ENCODE data around the gene IKZF5. TPM values are rescaled to one million over a fixed set of nuclear protein-coding genes. Genes with fewer than 3 reads are reported as not detected.

Gene IKZF5
- total RNA-seq, 1 donor from 2014 or later, result 9.6 TPM

DNA sequence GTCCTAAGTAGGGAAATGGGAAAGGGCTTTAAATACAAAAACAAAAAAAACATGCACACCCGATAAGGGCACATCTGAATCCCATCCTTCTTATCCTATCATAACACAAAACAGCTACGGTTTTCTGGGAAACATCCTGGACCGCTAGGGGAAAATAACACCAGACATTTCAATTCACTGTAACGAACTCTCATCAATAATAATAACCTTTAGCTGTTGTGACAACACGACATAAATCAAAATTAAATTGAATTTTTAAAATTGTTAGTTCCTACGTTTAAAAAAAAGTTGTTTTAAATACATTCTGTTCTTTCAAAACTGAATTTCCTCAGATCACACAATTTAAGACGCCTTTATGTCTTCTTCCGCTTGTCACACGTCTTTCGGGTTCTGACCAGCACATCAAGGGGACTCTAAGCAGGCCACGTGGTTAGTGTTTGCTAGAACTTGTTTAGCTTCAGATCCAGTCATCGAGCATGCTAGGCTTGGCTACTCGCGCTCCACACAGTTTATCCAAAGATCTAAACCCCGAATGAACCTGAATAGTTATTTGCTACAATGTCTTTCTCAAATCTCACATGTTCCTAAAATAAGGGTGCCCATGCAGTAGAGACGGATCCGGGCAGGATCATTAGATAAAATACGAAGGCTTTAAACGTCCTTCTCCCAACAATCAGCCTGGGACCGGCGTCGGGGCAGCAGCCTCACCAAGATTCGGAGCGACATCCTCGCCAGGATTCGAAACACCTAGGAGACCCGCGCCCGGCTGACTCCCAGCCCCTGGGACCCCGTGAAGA lies 839 bp downstream of the IKZF5 start:
- no peaks in the 10 kb centered on the region for H3K9me3 ChIP-seq
- intact Hi-C loops (cut with DNase I), result no loop called here
- H3K4me1 ChIP-seq, result peaks cover 52% of the 10 kb centered on the region
- no peak for DNase-seq (ENCODE audit: extremely low spot score in 2 of 2)
- H3K27me3 ChIP-seq, result no peaks in the 10 kb centered on the region
- TF ChIP-seq POLR2A (IDR thresholded peaks at IDR 0.05) (no peak), POLR2AphosphoS5 (IDR thresholded peaks at IDR 0.05; ENCODE audit: insufficient read depth in 1 of 2, low read depth in 1 of 2) (peak in 1 of 2 donors; percentile 55)
- TF ChIP-seq, protein P1, sequence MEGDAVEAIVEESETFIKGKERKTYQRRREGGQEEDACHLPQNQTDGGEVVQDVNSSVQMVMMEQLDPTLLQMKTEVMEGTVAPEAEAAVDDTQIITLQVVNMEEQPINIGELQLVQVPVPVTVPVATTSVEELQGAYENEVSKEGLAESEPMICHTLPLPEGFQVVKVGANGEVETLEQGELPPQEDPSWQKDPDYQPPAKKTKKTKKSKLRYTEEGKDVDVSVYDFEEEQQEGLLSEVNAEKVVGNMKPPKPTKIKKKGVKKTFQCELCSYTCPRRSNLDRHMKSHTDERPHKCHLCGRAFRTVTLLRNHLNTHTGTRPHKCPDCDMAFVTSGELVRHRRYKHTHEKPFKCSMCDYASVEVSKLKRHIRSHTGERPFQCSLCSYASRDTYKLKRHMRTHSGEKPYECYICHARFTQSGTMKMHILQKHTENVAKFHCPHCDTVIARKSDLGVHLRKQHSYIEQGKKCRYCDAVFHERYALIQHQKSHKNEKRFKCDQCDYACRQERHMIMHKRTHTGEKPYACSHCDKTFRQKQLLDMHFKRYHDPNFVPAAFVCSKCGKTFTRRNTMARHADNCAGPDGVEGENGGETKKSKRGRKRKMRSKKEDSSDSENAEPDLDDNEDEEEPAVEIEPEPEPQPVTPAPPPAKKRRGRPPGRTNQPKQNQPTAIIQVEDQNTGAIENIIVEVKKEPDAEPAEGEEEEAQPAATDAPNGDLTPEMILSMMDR (IDR thresholded peaks at IDR 0.05), result no peak
- H3K27ac ChIP-seq, result peak overlapping the region; percentile 95
- peak overlapping the region; percentile 92 to 98 for H3K4me3 ChIP-seq
- no peaks in the 10 kb centered on the region for H3K36me3 ChIP-seq

DNA sequence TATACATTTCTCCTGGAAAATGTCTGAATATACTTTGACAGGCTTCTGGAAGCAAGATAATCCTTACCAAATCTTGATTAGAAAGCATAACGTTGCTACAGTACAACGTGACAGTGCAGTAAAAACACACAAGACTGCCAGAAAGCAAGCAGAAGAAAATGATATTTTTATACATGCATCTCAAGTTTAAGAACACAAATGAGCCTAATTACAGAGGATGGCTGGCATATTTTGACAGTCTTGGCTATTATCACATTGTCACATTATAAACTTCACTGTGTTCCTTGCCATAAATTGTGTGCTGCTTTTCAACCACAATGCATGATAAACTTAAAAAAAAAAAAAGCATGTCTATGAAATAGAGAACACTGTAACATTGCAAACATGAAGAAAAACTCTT lies 4.3 kb downstream of the IKZF5 start:
- H3K27ac ChIP-seq, result no peak overlapping the region
- intact Hi-C loops (cut with DNase I), result no loop called here
- peaks cover 45% of the 10 kb centered on the region for H3K4me1 ChIP-seq
- H3K9me3 ChIP-seq, result no peaks in the 10 kb centered on the region
- no peak for TF ChIP-seq POLR2AphosphoS5 (IDR thresholded peaks at IDR 0.05; ENCODE audit: insufficient read depth in 1 of 2, low read depth in 1 of 2)
- no peak for TF ChIP-seq POLR2A (IDR thresholded peaks at IDR 0.05)
- TF ChIP-seq, protein P1 (IDR thresholded peaks at IDR 0.05), result no peak
- DNase-seq (ENCODE audit: extremely low spot score in 2 of 2), result no peak
- no peaks in the 10 kb centered on the region for H3K27me3 ChIP-seq
- H3K4me3 ChIP-seq, result no peak overlapping the region
- no peaks in the 10 kb centered on the region for H3K36me3 ChIP-seq

DNA sequence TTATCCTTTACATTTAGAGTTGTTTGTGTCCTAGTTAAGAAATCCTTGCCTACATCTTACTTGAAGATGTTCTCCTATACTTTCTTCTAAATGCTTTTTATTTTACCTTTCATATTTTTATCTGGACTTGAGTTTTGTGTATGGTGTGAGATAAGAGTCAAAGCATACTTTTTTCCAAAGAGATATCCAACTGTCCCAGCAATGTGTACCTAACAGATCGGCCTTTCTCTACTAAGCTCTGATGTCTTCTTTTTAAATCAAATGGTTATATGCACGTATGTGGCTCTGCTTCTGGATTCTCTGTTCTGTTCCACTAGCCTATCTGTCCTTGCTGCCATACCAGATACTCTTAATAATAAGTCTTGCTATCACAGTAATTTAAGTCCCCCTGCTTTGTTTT lies 7.2 kb downstream of the IKZF5 start:
- no peak overlapping the region for H3K4me3 ChIP-seq

DNA sequence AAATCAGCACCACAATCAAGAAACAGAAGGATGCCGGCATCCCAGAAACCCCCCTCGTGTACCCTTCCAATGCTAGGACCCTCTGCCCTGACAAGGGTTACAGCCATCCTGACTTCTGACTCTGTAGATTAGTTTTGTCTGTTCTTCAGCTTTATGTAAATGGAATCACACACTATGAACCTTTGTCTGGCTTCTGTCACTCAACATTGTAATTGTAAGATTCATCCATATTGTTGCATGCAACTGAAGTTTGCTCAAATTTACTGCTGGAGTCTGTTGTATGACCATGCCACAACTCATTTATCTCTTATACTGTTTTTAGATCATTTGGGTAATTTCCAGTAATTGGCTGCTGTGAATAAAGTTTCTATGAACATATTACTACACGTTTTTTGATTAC lies 8.4 kb downstream of the IKZF5 start:
- Histone ChIP-seq H3K27ac (no peak overlapping the region), H3K27me3 (no peaks in the 10 kb centered on the region), H3K4me1 (peaks cover 23% of the 10 kb centered on the region), H3K4me3 (no peak overlapping the region), H3K36me3 (peaks cover 0 to 22% of the 10 kb centered on the region in 2 donors), H3K9me3 (no peaks in the 10 kb centered on the region)
- no peak for TF ChIP-seq POLR2AphosphoS5 (IDR thresholded peaks at IDR 0.05; ENCODE audit: insufficient read depth in 1 of 2, low read depth in 1 of 2)
- TF ChIP-seq, protein P1 (IDR thresholded peaks at IDR 0.05), result no peak
- TF ChIP-seq POLR2A (IDR thresholded peaks at IDR 0.05), result no peak
- intact Hi-C loops (cut with DNase I), result no loop called here
- no peak for DNase-seq (ENCODE audit: extremely low spot score in 2 of 2)

More for the DNA sequence above, 7.2 kb downstream of the IKZF5 start:
- Histone ChIP-seq H3K4me1 (peaks cover 33% of the 10 kb centered on the region), H3K27me3 (no peaks in the 10 kb centered on the region), H3K36me3 (peaks cover 0 to 12% of the 10 kb centered on the region in 2 donors), H3K9me3 (no peaks in the 10 kb centered on the region), H3K27ac (no peak overlapping the region)
- intact Hi-C loops (cut with DNase I), result no loop called here
- TF ChIP-seq, protein P1 (IDR thresholded peaks at IDR 0.05), result no peak
- no peak for TF ChIP-seq POLR2A (IDR thresholded peaks at IDR 0.05)
- TF ChIP-seq POLR2AphosphoS5 (IDR thresholded peaks at IDR 0.05; ENCODE audit: insufficient read depth in 1 of 2, low read depth in 1 of 2), result no peak
- no peak for DNase-seq (ENCODE audit: extremely low spot score in 2 of 2)

DNA sequence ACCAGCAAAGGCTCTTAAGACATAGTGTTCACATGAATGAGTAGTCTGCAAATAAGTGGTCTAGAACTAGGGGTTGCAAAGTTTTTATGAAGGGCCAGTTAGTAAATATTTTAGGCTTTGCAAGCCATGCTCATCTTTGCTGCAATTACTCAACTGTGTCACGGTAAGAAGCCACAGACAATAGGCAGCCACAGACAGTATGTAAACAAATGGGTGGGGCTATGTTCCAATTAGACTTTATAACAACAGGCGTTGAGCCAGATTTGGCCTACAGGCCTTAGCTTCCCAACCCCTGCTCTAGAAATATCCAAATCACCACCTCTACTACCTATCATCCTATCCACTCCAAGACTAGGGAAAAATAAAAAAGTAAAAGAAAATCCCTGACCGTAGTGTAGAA lies 9.2 kb downstream of the IKZF5 start:
- no peak overlapping the region for H3K27ac ChIP-seq
- no peak overlapping the region for H3K4me3 ChIP-seq
- H3K4me1 ChIP-seq, result peaks cover 16% of the 10 kb centered on the region
- no peaks in the 10 kb centered on the region for H3K9me3 ChIP-seq
- intact Hi-C loops (cut with DNase I), result no loop called here
- DNase-seq (ENCODE audit: extremely low spot score in 2 of 2), result no peak
- H3K36me3 ChIP-seq, result peaks cover 0 to 30% of the 10 kb centered on the region in 2 donors
- TF ChIP-seq POLR2A (IDR thresholded peaks at IDR 0.05) (no peak), POLR2AphosphoS5 (IDR thresholded peaks at IDR 0.05; ENCODE audit: insufficient read depth in 1 of 2, low read depth in 1 of 2) (no peak)
- TF ChIP-seq, protein P1 (IDR thresholded peaks at IDR 0.05), result no peak
- no peaks in the 10 kb centered on the region for H3K27me3 ChIP-seq
